Neutrophil (primary cell): ENCODE results near the gene OSBP2.

Experiments
- H3K27ac ChIP-seq: fragments of 200-600 bp; sonication (generic); 2 replicates; pipeline ENCODE4 v1.5.1; 2016; ENCODE audit warnings: mild to moderate bottlenecking, moderate library complexity
- H3K27me3 ChIP-seq: fragments of 200-600 bp; sonication (generic); 2 replicates; pipeline ENCODE4 v1.6.0; 2016; ENCODE audit warnings: mild to moderate bottlenecking
- H3K36me3 ChIP-seq: fragments of 200-600 bp; sonication (generic); 2 replicates; pipeline ENCODE4 v1.5.1; 2017
- H3K4me1 ChIP-seq, 2 experiments: fragments of 200-600 bp in 1 of 2; sonication (generic) in 1 of 2; 1 replicate in 1 of 2; 2 replicates in 1 of 2; pipeline versions ENCODE4 v1.5.1 to v1.6.1; 2013 to 2016; ENCODE audit warnings: low read depth in 1 of 2, low read length in 1 of 2, mild to moderate bottlenecking in 1 of 2, moderate library complexity in 1 of 2; ENCODE audit not compliant: control insufficient read depth in 1 of 2, insufficient read depth in 1 of 2
- H3K4me3 ChIP-seq, 2 experiments: fragments of 200-600 bp in 1 of 2; sonication (generic) in 1 of 2; 1 replicate in 1 of 2; 2 replicates in 1 of 2; pipeline ENCODE4 v1.5.1; 2013 to 2016; ENCODE audit warnings: low read depth in 1 of 2, low read length in 1 of 2, mild to moderate bottlenecking in 1 of 2, moderate library complexity in 1 of 2
- H3K9me3 ChIP-seq: fragments of 200-600 bp; sonication (generic); 2 replicates; pipeline ENCODE4 v1.5.1; 2016
- CTCF ChIP-seq: fragments of 200-600 bp; sonication (generic); IDR thresholded peaks from 2 replicates; pipeline ENCODE4 v1.5.1; 2016; ENCODE audit warnings: antibody characterized with exemption

Gene OSBP2

GRCh38 chr22:30694640-30695350 lies at the start of gene OSBP2:
OSBP2 (plus strand) TSS chr22:30694874; CDS start chr22:30694910, 36 bp downstream.
- Histone ChIP-seq H3K36me3 (no peaks in the 10 kb centered on the region), H3K4me3 (peak within 1 kb of the TSS in 1 of 2 experiments; percentile 40), H3K9me3 (no peaks in the 10 kb centered on the region), H3K27ac (no peak within 1 kb of the TSS), H3K27me3 (peaks cover 76% of the 10 kb centered on the region), H3K4me1 (peaks cover 5 to 8% of the 10 kb centered on the region in 2 experiments)
- TF ChIP-seq CTCF, result no peak

GRCh38 chr22:30646518-30647160 lies 48.0 kb upstream of the OSBP2 start:
- no peak for TF ChIP-seq CTCF

GRCh38 chr22:30647536-30647935 lies 47.1 kb upstream of the OSBP2 start:
- H3K9me3 ChIP-seq, result no peaks in the 10 kb centered on the region
- no peak overlapping the region for H3K27ac ChIP-seq
- H3K4me3 ChIP-seq, result no peak overlapping the region
- H3K36me3 ChIP-seq, result no peaks in the 10 kb centered on the region
- no peaks in the 10 kb centered on the region for H3K4me1 ChIP-seq
- TF ChIP-seq CTCF, result no peak
- no peaks in the 10 kb centered on the region for H3K27me3 ChIP-seq

More at GRCh38 chr22:30646518-30647160, 48.0 kb upstream of the OSBP2 start:
- Histone ChIP-seq H3K9me3 (no peaks in the 10 kb centered on the region), H3K27ac (no peak overlapping the region), H3K36me3 (no peaks in the 10 kb centered on the region), H3K4me1 (no peaks in the 10 kb centered on the region), H3K4me3 (no peak overlapping the region), H3K27me3 (no peaks in the 10 kb centered on the region)

- no peak overlapping the region for H3K27ac ChIP-seq
- no peaks in the 10 kb centered on the region for H3K4me1 ChIP-seq
Observed at GRCh38 chr22:30648825-30649224, 45.8 kb upstream of the OSBP2 start.

GRCh38 chr22:30649430-30650007 lies 45.2 kb upstream of the OSBP2 start:
- H3K4me3 ChIP-seq, result no peak overlapping the region
- H3K9me3 ChIP-seq, result no peaks in the 10 kb centered on the region
- no peaks in the 10 kb centered on the region for H3K36me3 ChIP-seq
- no peaks in the 10 kb centered on the region for H3K27me3 ChIP-seq
- no peak for TF ChIP-seq CTCF
- no peaks in the 10 kb centered on the region for H3K4me1 ChIP-seq
- H3K27ac ChIP-seq, result no peak overlapping the region

More at GRCh38 chr22:30648825-30649224, 45.8 kb upstream of the OSBP2 start:
- TF ChIP-seq CTCF, result no peak
- Histone ChIP-seq H3K27me3 (no peaks in the 10 kb centered on the region), H3K36me3 (no peaks in the 10 kb centered on the region), H3K4me3 (no peak overlapping the region), H3K9me3 (no peaks in the 10 kb centered on the region)
